Ascending aorta (tissue), 2 donors: ENCODE measurements around the gene TSC22D3. TPM values are rescaled to one million over a fixed set of nuclear protein-coding genes. Genes with fewer than 3 reads are reported as not detected.
A peak's percentile ranks its signal among the peaks of the same experiment; 100 is the strongest.

Source experiments
- DNase-seq, 2 donors: peaks; one replicate each; pipeline ENCODE4 v3.0.0-alpha.2; 2019; ENCODE audit warnings: low spot score in 2 of 2
- H3K27ac ChIP-seq, 2 donors: fragments of 200-600 bp; sonication (generic); one replicate each; pipeline ENCODE4 v1.5.1; 2016 to 2017; ENCODE audit warnings: mild to moderate bottlenecking in 1 of 2
- H3K27me3 ChIP-seq: fragments of 200-600 bp; sonication (generic); one replicate; pipeline ENCODE4 v1.5.1; 2017
- H3K36me3 ChIP-seq, 2 donors: fragments of 200-600 bp; sonication (generic); one replicate each; pipeline ENCODE4 v1.5.1; 2016
- H3K4me1 ChIP-seq, 2 donors: fragments of 200-600 bp; sonication (generic); one replicate each; pipeline ENCODE4 v1.5.1; 2016 to 2017; ENCODE audit warnings: mild to moderate bottlenecking in 1 of 2
- H3K4me3 ChIP-seq, 2 donors: fragments of 200-600 bp; sonication (generic); one replicate each; pipeline ENCODE4 v1.5.1; 2016 to 2017; ENCODE audit warnings: mild to moderate bottlenecking in 1 of 2
- H3K9me3 ChIP-seq, 2 donors: fragments of 200-600 bp; sonication (generic); one replicate each; pipeline ENCODE4 v1.5.1; 2016
- CTCF ChIP-seq, 3 experiments: fragments of 200-600 bp in 2 of 3; fragments of 450-650 bp in 1 of 3; sonication (generic) in 2 of 3; IDR thresholded peaks; one replicate each; pipeline ENCODE4 v1.5.1; 2016 to 2019; ENCODE audit warnings: antibody characterized with exemption in 3 of 3, mild to moderate bottlenecking in 1 of 3, moderate library complexity in 1 of 3
- intact Hi-C: fragments of 100-400 bp; cut with DNase I; formaldehyde crosslinking; loops from one replicate; pipeline ENCODE4 v1.15.1; 2023
- total RNA-seq: library from RNA; depleted of rRNA; stranded (reverse); fragments of >200 nt; gene quantifications from one replicate; pipeline ENCODE4 v1.1.0, GENCODE V29; 2016

The TSC22D3 gene
- total RNA-seq, 1 donor from 2014 or later = 630 TPM

GRCh38 chrX:107716118-107716684, 59.4 kb downstream of the TSC22D3 start:
- no peak for TF ChIP-seq CTCF (IDR thresholded peaks at IDR 0.05)
- H3K27ac ChIP-seq = peak overlapping the region; percentile 96 to 97
- H3K9me3 ChIP-seq = no peaks in the 10 kb centered on the region
- intact Hi-C loops = loop anchor here (2.0 to 5.0 kb wide), 2 partner anchors 59 to 61 kb away; partner anchors contain the start of gene NCBP2L
- peaks cover 3 to 6% of the 10 kb centered on the region in 2 donors for H3K4me1 ChIP-seq
- H3K27me3 ChIP-seq = no peaks in the 10 kb centered on the region
- peaks cover 11 to 32% of the 10 kb centered on the region in 2 donors for H3K36me3 ChIP-seq
- DNase-seq = no peak
- peak overlapping the region; percentile 74 to 87 for H3K4me3 ChIP-seq

GRCh38 chrX:107715331-107716117, 60.1 kb downstream of the TSC22D3 start:
- Histone ChIP-seq H3K4me1 (peaks cover 3 to 8% of the 10 kb centered on the region in 2 donors), H3K9me3 (no peaks in the 10 kb centered on the region), H3K27ac (peak overlapping the region; percentile 96 to 97), H3K27me3 (no peaks in the 10 kb centered on the region), H3K36me3 (peaks cover 11 to 32% of the 10 kb centered on the region in 2 donors), H3K4me3 (peak overlapping the region; percentile 74 to 87)
- no peak for TF ChIP-seq CTCF (IDR thresholded peaks at IDR 0.05)
- intact Hi-C loops = loop anchor here (2.0 to 5.0 kb wide), 2 partner anchors 58 to 61 kb away; partner anchors contain the start of gene NCBP2L
- DNase-seq = peak in 1 of 2 donors; percentile 64

GRCh38 chrX:107714206-107714891, 61.2 kb downstream of the TSC22D3 start:
- Histone ChIP-seq H3K4me1 (peaks cover 3 to 13% of the 10 kb centered on the region in 2 donors), H3K27ac (peak overlapping the region; percentile 96 to 97), H3K9me3 (no peaks in the 10 kb centered on the region), H3K27me3 (no peaks in the 10 kb centered on the region), H3K36me3 (peaks cover 11 to 32% of the 10 kb centered on the region in 2 donors), H3K4me3 (peak overlapping the region; percentile 74 to 87)
- TF ChIP-seq CTCF (IDR thresholded peaks at IDR 0.05) = peak in 1 of 3 experiments; percentile 17
- intact Hi-C loops = no loop called here
- DNase-seq = peak in 1 of 2 donors; percentile 64

GRCh38 chrX:107713543-107714205, 61.9 kb downstream of the TSC22D3 start:
- Histone ChIP-seq H3K36me3 (peaks cover 11 to 32% of the 10 kb centered on the region in 2 donors), H3K9me3 (no peaks in the 10 kb centered on the region), H3K4me3 (peak overlapping the region; percentile 74 to 87), H3K27ac (peak overlapping the region; percentile 96 to 97), H3K4me1 (peaks cover 3 to 13% of the 10 kb centered on the region in 2 donors), H3K27me3 (no peaks in the 10 kb centered on the region)
- DNase-seq = peak in 1 of 2 donors; percentile 69
- TF ChIP-seq CTCF (IDR thresholded peaks at IDR 0.05) = no peak
- intact Hi-C loops = no loop called here

DNA sequence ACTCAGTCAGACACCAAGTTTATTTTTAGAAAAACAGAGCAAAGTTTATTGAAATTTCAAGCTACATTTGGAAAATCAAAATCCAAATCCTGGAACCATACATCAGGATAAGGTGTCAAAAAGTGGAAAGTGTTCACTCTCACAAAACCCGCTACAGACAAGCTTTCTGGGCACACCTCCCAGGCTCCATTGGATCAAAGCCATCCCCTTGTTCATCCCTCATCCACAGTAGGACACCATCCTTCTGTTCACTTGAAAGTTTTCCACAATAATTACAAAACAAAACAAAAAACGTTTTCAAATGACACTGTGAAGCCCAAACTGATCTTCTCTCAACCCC, 62.4 kb downstream of the TSC22D3 start:
- Histone ChIP-seq H3K27ac (peak overlapping the region; percentile 96 to 97), H3K4me1 (peaks cover 3 to 13% of the 10 kb centered on the region in 2 donors), H3K4me3 (peak overlapping the region; percentile 74 to 87), H3K27me3 (no peaks in the 10 kb centered on the region), H3K36me3 (peaks cover 11 to 32% of the 10 kb centered on the region in 2 donors), H3K9me3 (no peaks in the 10 kb centered on the region)
- no peak for TF ChIP-seq CTCF (IDR thresholded peaks at IDR 0.05)
- DNase-seq = no peak
- intact Hi-C loops = no loop called here
